Mesendoderm (in vitro differentiated cells): ENCODE measurements around the gene CYB561D2.

Source experiments
- DNase-seq: peaks from one replicate; pipeline ENCODE4 v3.0.0; 2013
- H2AK5ac ChIP-seq: 2 replicates; pipeline ENCODE4 v1.6.1; 2013; ENCODE audit warnings: low read length, inconsistent platforms
- H2BK120ac ChIP-seq: 2 replicates; pipeline ENCODE4 v1.6.1; 2013; ENCODE audit warnings: low read depth, mild to moderate bottlenecking, low read length, moderate library complexity, mixed read lengths
- H2BK15ac ChIP-seq: replicated peaks from 2 replicates; pipeline ENCODE4 v1.6.1; 2013; ENCODE audit warnings: low read depth, mild to moderate bottlenecking, moderate library complexity
- H2BK5ac ChIP-seq: 2 replicates; pipeline ENCODE4 v1.6.1; 2013; ENCODE audit warnings: low read length, inconsistent platforms
- H3K18ac ChIP-seq: 2 replicates; pipeline ENCODE4 v1.6.1; 2013; ENCODE audit warnings: mild to moderate bottlenecking, low read length, mixed read lengths
- H3K23ac ChIP-seq: one replicate; pipeline ENCODE4 v1.6.1; 2013; ENCODE audit warnings: low read length
- H3K27ac ChIP-seq: 2 replicates; pipeline ENCODE4 v1.5.1; 2013; ENCODE audit warnings: low read depth, mild to moderate bottlenecking, inconsistent platforms, low read length, moderate library complexity
- H3K27me3 ChIP-seq: 2 replicates; pipeline ENCODE4 v1.6.1; 2013; ENCODE audit warnings: low read length, control low read depth, mild to moderate bottlenecking, inconsistent platforms; ENCODE audit not compliant: insufficient read depth, poor library complexity
- H3K36me3 ChIP-seq: 2 replicates; pipeline ENCODE4 v1.6.1; 2013; ENCODE audit warnings: low read length, inconsistent platforms; ENCODE audit not compliant: control insufficient read depth, insufficient read depth
- H3K4ac ChIP-seq: one replicate; pipeline ENCODE4 v1.6.1; 2013; ENCODE audit warnings: low read depth, mild to moderate bottlenecking, low read length, moderate library complexity
- H3K4me1 ChIP-seq: 2 replicates; pipeline ENCODE4 v1.6.1; 2013; ENCODE audit warnings: low read depth, low read length, inconsistent platforms; ENCODE audit not compliant: control insufficient read depth
- H3K4me2 ChIP-seq: 2 replicates; pipeline ENCODE4 v1.6.1; 2013; ENCODE audit warnings: low read length
- H3K4me3 ChIP-seq: 2 replicates; pipeline ENCODE4 v1.5.1; 2013; ENCODE audit warnings: mild to moderate bottlenecking, low read length
- H3K56ac ChIP-seq: one replicate; pipeline ENCODE4 v1.6.1; 2013; ENCODE audit warnings: low read length
- H3K79me1 ChIP-seq: 2 replicates; pipeline ENCODE4 v1.6.1; 2013; ENCODE audit warnings: low read length, inconsistent platforms
- H3K79me2 ChIP-seq: 2 replicates; pipeline ENCODE4 v1.6.1; 2013; ENCODE audit warnings: mild to moderate bottlenecking, low read length; ENCODE audit not compliant: control insufficient read depth, insufficient read depth
- H3K9ac ChIP-seq: 2 replicates; pipeline ENCODE4 v1.6.1; 2013; ENCODE audit warnings: low read length, inconsistent platforms
- H4K5ac ChIP-seq: one replicate; pipeline ENCODE4 v1.6.1; 2013; ENCODE audit warnings: low read length
- H4K8ac ChIP-seq: one replicate; pipeline ENCODE4 v1.6.1; 2013; ENCODE audit warnings: low read depth, mild to moderate bottlenecking, control low read depth, low read length, moderate library complexity
- WGBS: extraction: QIAGEN DNeasy Blood & Tissue Kit; methylation state at CpG from one replicate; pipeline ENCODE4 v1.1.7; 2013; ENCODE audit warnings: low lambda C conversion rate, missing lambda C conversion rate; ENCODE audit not compliant: insufficient coverage; ENCODE audit errors: extremely low coverage; 5-methylcytosine and 5-hydroxymethylcytosine counted together

Gene CYB561D2

GRCh38 chr3:50314342-50314741, 36.3 kb upstream of the CYB561D2 start:
- DNase-seq, result peak; percentile 23
- Histone ChIP-seq H3K79me2 (peaks cover 12% of the 10 kb centered on the region), H4K5ac (no peak overlapping the region), H3K4me3 (no peak overlapping the region), H4K8ac (no peak overlapping the region), H2BK120ac (no peak overlapping the region), H3K56ac (peak overlapping the region; percentile 78), H2AK5ac (peak overlapping the region; percentile 15), H3K79me1 (peaks cover 15% of the 10 kb centered on the region), H2BK15ac (no peak overlapping the region), H3K4me1 (peaks cover 9% of the 10 kb centered on the region), H3K4me2 (peak overlapping the region; percentile 7), H3K27me3 (no peaks in the 10 kb centered on the region), H3K4ac (peak overlapping the region; percentile 2), H3K18ac (no peak overlapping the region), H2BK5ac (peak overlapping the region; percentile 87), H3K23ac (no peak overlapping the region), H3K36me3 (peaks cover 6% of the 10 kb centered on the region), H3K9ac (peak overlapping the region; percentile 22), H3K27ac (peak overlapping the region; percentile 51)
- WGBS, result no CpG with 5 or more reads among the region's 3 CpGs

GRCh38 chr3:50314816-50315215, 35.8 kb upstream of the CYB561D2 start:
- peaks cover 9% of the 10 kb centered on the region for H3K4me1 ChIP-seq
- peaks cover 19% of the 10 kb centered on the region for H3K79me1 ChIP-seq
- H4K8ac ChIP-seq, result no peak overlapping the region
- peaks cover 16% of the 10 kb centered on the region for H3K79me2 ChIP-seq
- H2BK5ac ChIP-seq, result peak overlapping the region; percentile 87
- peak overlapping the region; percentile 78 for H3K56ac ChIP-seq
- H2BK15ac ChIP-seq, result no peak overlapping the region
- H4K5ac ChIP-seq, result no peak overlapping the region
- H3K4ac ChIP-seq, result no peak overlapping the region
- no peak overlapping the region for H3K18ac ChIP-seq
- H3K27me3 ChIP-seq, result no peaks in the 10 kb centered on the region
- H3K4me2 ChIP-seq, result no peak overlapping the region
- no peak overlapping the region for H3K4me3 ChIP-seq
- H3K23ac ChIP-seq, result no peak overlapping the region
- H2BK120ac ChIP-seq, result no peak overlapping the region
- no CpG with 5 or more reads among the region's 4 CpGs for WGBS
- peak overlapping the region; percentile 51 for H3K27ac ChIP-seq
- no peak overlapping the region for H3K9ac ChIP-seq
- no peak for DNase-seq
- H3K36me3 ChIP-seq, result peaks cover 10% of the 10 kb centered on the region
- H2AK5ac ChIP-seq, result no peak overlapping the region

GRCh38 chr3:50316657-50317242, 33.9 kb upstream of the CYB561D2 start:
- H3K79me1 ChIP-seq, result peaks cover 29% of the 10 kb centered on the region
- H2BK15ac ChIP-seq, result no peak overlapping the region
- no peak overlapping the region for H3K4me3 ChIP-seq
- H2BK5ac ChIP-seq, result no peak overlapping the region
- no peak overlapping the region for H2AK5ac ChIP-seq
- DNase-seq, result peak; percentile 88
- peaks cover 10% of the 10 kb centered on the region for H3K36me3 ChIP-seq
- H4K8ac ChIP-seq, result no peak overlapping the region
- H3K56ac ChIP-seq, result peak overlapping the region; percentile 44
- H3K4me2 ChIP-seq, result no peak overlapping the region
- H3K23ac ChIP-seq, result no peak overlapping the region
- H3K27ac ChIP-seq, result no peak overlapping the region
- H3K4me1 ChIP-seq, result peaks cover 16% of the 10 kb centered on the region
- no CpG with 5 or more reads among the region's 9 CpGs for WGBS
- H3K9ac ChIP-seq, result peak overlapping the region; percentile 26
- H3K27me3 ChIP-seq, result no peaks in the 10 kb centered on the region
- no peak overlapping the region for H3K18ac ChIP-seq
- H2BK120ac ChIP-seq, result no peak overlapping the region
- no peak overlapping the region for H3K4ac ChIP-seq
- no peak overlapping the region for H4K5ac ChIP-seq
- peaks cover 27% of the 10 kb centered on the region for H3K79me2 ChIP-seq

- Histone ChIP-seq H3K23ac (no peak overlapping the region), H2BK5ac (no peak overlapping the region), H4K5ac (no peak overlapping the region), H2BK15ac (no peak overlapping the region), H3K4me2 (no peak overlapping the region), H3K27ac (no peak overlapping the region), H2BK120ac (no peak overlapping the region), H3K79me1 (peaks cover 29% of the 10 kb centered on the region), H4K8ac (no peak overlapping the region), H2AK5ac (no peak overlapping the region), H3K79me2 (peaks cover 27% of the 10 kb centered on the region), H3K27me3 (no peaks in the 10 kb centered on the region), H3K18ac (no peak overlapping the region), H3K36me3 (peaks cover 10% of the 10 kb centered on the region), H3K4me3 (no peak overlapping the region), H3K4ac (no peak overlapping the region), H3K9ac (peak overlapping the region; percentile 26), H3K56ac (peak overlapping the region; percentile 44), H3K4me1 (peaks cover 16% of the 10 kb centered on the region)
- DNase-seq, result no peak
- no CpG with 5 or more reads among the region's 6 CpGs for WGBS
These were observed 33.4 kb upstream of the CYB561D2 start for GRCh38 chr3:50317300-50317699.

GRCh38 chr3:50318163-50318562, 32.5 kb upstream of the CYB561D2 start:
- DNase-seq, result no peak
- Histone ChIP-seq H3K18ac (no peak overlapping the region), H3K4me2 (no peak overlapping the region), H3K4me3 (no peak overlapping the region), H3K23ac (no peak overlapping the region), H3K27ac (no peak overlapping the region), H3K9ac (no peak overlapping the region), H3K56ac (peak overlapping the region; percentile 4), H3K36me3 (peaks cover 10% of the 10 kb centered on the region), H3K79me1 (peaks cover 29% of the 10 kb centered on the region), H3K4me1 (peaks cover 20% of the 10 kb centered on the region), H3K4ac (no peak overlapping the region), H3K27me3 (no peaks in the 10 kb centered on the region), H2BK5ac (no peak overlapping the region), H4K5ac (no peak overlapping the region), H2BK120ac (no peak overlapping the region), H4K8ac (no peak overlapping the region), H2AK5ac (no peak overlapping the region), H2BK15ac (no peak overlapping the region), H3K79me2 (peaks cover 27% of the 10 kb centered on the region)
- no CpG with 5 or more reads among the region's 11 CpGs for WGBS

- H3K79me2 ChIP-seq, result peaks cover 27% of the 10 kb centered on the region
- no peak overlapping the region for H3K18ac ChIP-seq
- H3K4me3 ChIP-seq, result no peak overlapping the region
- no peak overlapping the region for H3K27ac ChIP-seq
- H3K4me2 ChIP-seq, result no peak overlapping the region
- H3K23ac ChIP-seq, result no peak overlapping the region
- no peak overlapping the region for H3K4ac ChIP-seq
- peaks cover 10% of the 10 kb centered on the region for H3K36me3 ChIP-seq
- H4K5ac ChIP-seq, result no peak overlapping the region
- H3K56ac ChIP-seq, result no peak overlapping the region
- DNase-seq, result no peak
- peaks cover 29% of the 10 kb centered on the region for H3K79me1 ChIP-seq
- no peak overlapping the region for H2BK15ac ChIP-seq
- no peak overlapping the region for H3K9ac ChIP-seq
- no peak overlapping the region for H2BK120ac ChIP-seq
- no peak overlapping the region for H2BK5ac ChIP-seq
- H4K8ac ChIP-seq, result no peak overlapping the region
- H3K27me3 ChIP-seq, result no peaks in the 10 kb centered on the region
- H2AK5ac ChIP-seq, result no peak overlapping the region
- peaks cover 21% of the 10 kb centered on the region for H3K4me1 ChIP-seq
- no CpG with 5 or more reads among the region's 10 CpGs for WGBS
These were observed 32.0 kb upstream of the CYB561D2 start for GRCh38 chr3:50318615-50319014.
